Suprapubic skin (tissue), 4 donors: ENCODE results near the gene CREB5.

Experiments
- CTCF ChIP-seq, 2 donors: fragments of 200-600 bp in 1 of 2; fragments of 450-650 bp in 1 of 2; sonication (generic) in 1 of 2; IDR thresholded peaks; one replicate each; pipeline ENCODE4 v1.5.1; 2016 to 2019; ENCODE audit warnings: antibody characterized with exemption in 2 of 2, mild to moderate bottlenecking in 1 of 2, moderate library complexity in 1 of 2
- EP300 ChIP-seq: sonication (generic); formaldehyde crosslinking; IDR thresholded peaks from one replicate; pipeline ENCODE4 v1.6.1; 2017; ENCODE audit warnings: antibody characterized with exemption
- POLR2A ChIP-seq, 2 donors: fragments of 450-650 bp; IDR thresholded peaks; one replicate each; pipeline ENCODE4 v1.6.1; 2017; ENCODE audit warnings: antibody characterized with exemption in 2 of 2, mild to moderate bottlenecking in 2 of 2, moderate library complexity in 2 of 2
- POLR2AphosphoS5 ChIP-seq, 3 donors: sonication (generic); formaldehyde crosslinking; IDR thresholded peaks; one replicate each; pipeline ENCODE4 v1.6.1; 2017; ENCODE audit warnings: antibody characterized with exemption in 3 of 3

- TF ChIP-seq CTCF (IDR thresholded peaks at IDR 0.05): no peak
- no peak for TF ChIP-seq POLR2AphosphoS5 (IDR thresholded peaks at IDR 0.05)
- no peak for TF ChIP-seq POLR2A (IDR thresholded peaks at IDR 0.05)
- TF ChIP-seq EP300: no peak
Measured at GRCh38 chr7:28533267-28533666, 120.9 kb downstream of the CREB5 start.
